ENCODE results near the gene COL6A1. TPM values are rescaled to one million over a fixed set of nuclear protein-coding genes. Genes with fewer than 3 reads are reported as not detected.

The COL6A1 gene
- total and polyA plus RNA-seq, 2 of the 4 experiments (the other 2 are of a cell fraction) = 173 to 1,578 TPM

- TF ChIP-seq MAZ (IDR thresholded peaks at IDR 0.05; ENCODE audit: borderline replicate concordance, low read depth, low read length) (no peak), RAD21 (IDR thresholded peaks at IDR 0.05; ENCODE audit: low read length) (no peak)
Observed at GRCh38 chr21:46051821-46052675, 70.5 kb downstream of the COL6A1 start (continued).

All from IMR-90 (cell line).